Tongue (tissue), 3 donors: ENCODE results near the gene CDHR2. TPM values are rescaled to one million over a fixed set of nuclear protein-coding genes. Genes with fewer than 3 reads are reported as not detected.

Experiments used
- DNase-seq: peaks from one replicate; pipeline ENCODE4 v3.0.0-alpha.2; 2015
- small RNA-seq: library from RNA; depleted of rRNA; stranded (forward); fragments of <200 nt; gene quantifications from one replicate; pipeline ENCODE3, GENCODE V24; 2014; ENCODE audit warnings: low replicate concordance
- total RNA-seq: library from RNA; depleted of rRNA; stranded (reverse); fragments of >200 nt; gene quantifications from one replicate; pipeline ENCODE4 v1.2.3, GENCODE V29; 2014

Gene CDHR2
- total RNA-seq, 1 donor from 2014 or later: not detected

DNA sequence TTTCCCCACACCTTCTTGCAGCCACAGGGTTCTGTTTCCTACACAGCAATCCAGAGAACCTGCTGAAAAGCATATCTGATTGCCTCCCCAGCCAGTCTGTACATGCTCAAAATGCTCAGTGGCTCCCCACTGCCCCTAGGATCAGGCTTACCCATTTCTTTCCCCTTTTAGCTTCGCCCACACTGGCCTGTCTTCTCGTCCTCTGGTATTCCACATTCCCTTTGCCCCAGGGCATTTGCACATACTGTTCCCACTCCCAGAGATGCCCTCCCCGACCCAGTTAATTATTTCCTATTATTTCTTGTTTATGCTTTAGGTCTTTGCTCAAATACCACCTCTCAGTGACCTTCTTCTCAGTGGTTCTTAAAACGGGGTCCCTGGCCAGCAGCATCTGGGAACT lies 91.5 kb downstream of the CDHR2 start:
- no peak for DNase-seq

DNA sequence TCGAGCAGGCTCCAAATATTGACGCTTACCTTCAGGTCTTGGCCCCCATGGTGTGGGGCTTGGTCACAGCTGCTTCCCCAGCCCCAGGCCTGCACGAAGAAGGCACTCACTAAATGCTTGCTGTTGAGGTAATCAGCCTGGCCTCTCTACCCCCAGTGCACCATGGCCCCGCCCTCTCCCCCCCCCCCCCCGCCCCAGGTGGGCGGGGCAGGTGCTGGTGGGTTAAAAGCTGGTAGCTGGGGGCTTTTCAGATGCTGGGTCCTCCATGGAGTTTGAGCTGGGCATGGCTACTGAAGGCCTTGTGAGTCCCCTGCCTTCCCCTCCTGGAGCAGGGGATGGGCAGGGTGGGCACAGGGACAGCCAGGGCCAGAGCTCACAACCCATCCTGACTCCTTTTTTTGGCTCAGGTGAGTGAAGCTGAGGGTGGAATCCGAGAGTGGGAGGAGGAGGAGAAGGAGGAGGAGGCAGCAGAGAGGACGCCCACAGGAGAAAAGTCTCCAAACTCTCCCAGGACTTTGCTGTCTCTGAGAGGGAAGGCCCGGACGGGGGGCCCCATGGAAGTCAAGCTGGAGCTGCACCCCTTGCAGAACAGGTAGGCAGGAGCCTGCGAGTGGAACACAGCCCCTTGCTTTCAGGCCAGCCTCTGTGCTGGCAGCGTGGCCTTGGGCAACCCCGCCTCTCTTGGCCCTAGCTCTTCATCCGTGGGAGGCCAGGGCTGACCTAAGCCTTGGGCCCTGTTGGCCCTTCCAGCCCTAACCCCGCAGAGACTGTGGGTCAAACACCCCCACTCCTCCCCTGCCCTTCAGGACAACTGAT lies 93.7 kb downstream of the CDHR2 start:
- DNase-seq: no peak

DNA sequence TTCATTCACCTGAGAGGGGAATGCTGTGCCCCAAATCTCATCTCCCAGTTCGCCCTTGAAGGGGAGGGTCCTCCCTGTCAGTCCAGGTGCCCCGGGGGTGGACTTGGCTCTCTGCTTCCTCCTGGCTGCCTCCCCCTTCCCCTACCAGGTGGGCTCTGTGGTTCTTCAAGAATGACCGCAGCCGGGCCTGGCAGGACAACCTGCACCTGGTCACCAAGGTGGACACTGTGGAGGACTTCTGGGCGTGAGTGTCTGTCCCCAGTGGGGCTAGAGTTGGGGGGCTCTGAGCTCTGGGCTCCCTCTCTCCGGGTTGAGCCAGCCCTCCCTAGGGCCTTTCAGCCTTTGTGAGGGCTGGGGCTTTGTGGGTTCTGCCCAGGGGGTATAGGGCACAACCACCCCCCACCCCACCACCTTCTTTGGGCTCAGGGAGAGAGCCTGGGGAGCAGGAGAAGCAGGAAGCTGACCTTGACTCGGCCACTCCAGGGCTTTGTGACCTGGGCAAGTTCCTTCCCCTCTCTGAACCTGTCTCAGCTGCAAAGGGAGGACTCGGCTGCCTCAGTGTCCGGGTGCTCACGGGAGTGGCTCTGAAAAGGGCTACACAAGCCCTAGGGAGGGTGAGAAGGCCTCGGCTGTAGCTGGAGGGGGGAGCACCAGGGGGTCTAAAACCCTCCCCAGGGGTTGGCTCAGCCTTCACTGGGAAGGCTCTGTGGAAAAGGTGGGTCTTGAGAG lies 94.5 kb downstream of the CDHR2 start:
- DNase-seq: no peak

- no peak for DNase-seq
Observed at GRCh38 chr5:176644294-176644693, 95.2 kb downstream of the CDHR2 start.

GRCh38 chr5:176644878-176645670 lies 95.9 kb downstream of the CDHR2 start:
- no peak for DNase-seq

Small RNAs within 50 kb of the gene (small RNA-seq; reads per million reads assigned to genes)
- gene MIR4281 (not detected), gene RF00019 (not detected), gene RN7SL684P (not detected)

Other genes starting within 250 kb of the CDHR2 start
- gene KIAA1191, start 187.6 kb upstream of the CDHR2 start, total RNA-seq: 31.7 TPM
- gene ARL10, start 183.9 kb upstream of the CDHR2 start, total RNA-seq: 10.6 TPM
- gene NOP16, start 160.7 kb upstream of the CDHR2 start, total RNA-seq: 4.6 TPM
- gene HIGD2A, start 160.6 kb upstream of the CDHR2 start, total RNA-seq: 90.5 TPM
- 84.7 TPM for gene CLTB, start 132.8 kb upstream of the CDHR2 start, total RNA-seq
- 24.2 TPM for gene FAF2, start 101.0 kb upstream of the CDHR2 start, total RNA-seq
- 12.3 TPM for gene RNF44, start 11.9 kb upstream of the CDHR2 start, total RNA-seq
- 0.72 TPM for gene GPRIN1, start 60.8 kb downstream of the CDHR2 start, total RNA-seq
- gene SNCB, start 81.2 kb downstream of the CDHR2 start, total RNA-seq: not detected
- not detected for gene EIF4E1B, start 81.3 kb downstream of the CDHR2 start, total RNA-seq
- 20.5 TPM for gene TSPAN17, start 98.1 kb downstream of the CDHR2 start, total RNA-seq